GM23338 (cell line): ENCODE results near the gene HABP4.

ENCODE experiments used
- CREB1 ChIP-seq: fragments of 250-450 bp; sonication (Bioruptor Pico); IDR thresholded peaks from 2 replicates; pipeline ENCODE4 v1.5.0; 2020; ENCODE audit warnings: low read depth, mild to moderate bottlenecking, moderate library complexity
- CTCF ChIP-seq, 2 experiments: fragments of 200-600 bp in 1 of 2; sonication (generic) in 1 of 2; conservative IDR thresholded peaks; 2 replicates each; pipeline versions ENCODE4 v1.5.1 to v1.6.1; 2016 to 2017; ENCODE audit warnings: antibody characterized with exemption in 2 of 2, low read depth in 2 of 2, mild to moderate bottlenecking in 2 of 2, moderate library complexity in 1 of 2
- EZH2 ChIP-seq: fragments of 200-600 bp; sonication (generic); IDR thresholded peaks from one replicate; pipeline ENCODE4 v1.8.0; 2017; ENCODE audit warnings: antibody characterized with exemption, mild to moderate bottlenecking, low read depth; ENCODE audit not compliant: unreplicated experiment
- EZH2phosphoT487 ChIP-seq: fragments of 200-600 bp; sonication (generic); IDR thresholded peaks from one replicate; pipeline ENCODE4 v1.8.1; 2018; ENCODE audit warnings: antibody characterized with exemption; ENCODE audit not compliant: unreplicated experiment
- JUNB ChIP-seq: IDR thresholded peaks from one replicate; pipeline ENCODE4 v1.6.1; 2016; ENCODE audit warnings: antibody characterized with exemption; ENCODE audit not compliant: unreplicated experiment
- POLR2AphosphoS5 ChIP-seq: IDR thresholded peaks from 2 replicates; pipeline ENCODE4 v1.6.1; 2016; ENCODE audit warnings: antibody characterized with exemption, low read depth
- REST ChIP-seq: IDR thresholded peaks from one replicate; pipeline ENCODE4 v1.6.1; 2018; ENCODE audit warnings: antibody characterized with exemption; ENCODE audit not compliant: unreplicated experiment

- TF ChIP-seq CTCF (conservative IDR thresholded peaks at IDR 0.05; ENCODE audit: low read depth in 2 of 2) (no peak), EZH2 (no peak), EZH2phosphoT487 (no peak), REST (no peak), POLR2AphosphoS5 (no peak), JUNB (no peak), CREB1 (CRISPR knock-in tag) (no peak)
Observed at GRCh38 chr9:96524764-96525163, 74.8 kb downstream of the HABP4 start.
